Omental fat pad (tissue), 4 donors: ENCODE data around the gene GPR137B. TPM values are rescaled to one million over a fixed set of nuclear protein-coding genes. Genes with fewer than 3 reads are reported as not detected.

Source experiments
- ATAC-seq: fragments of 150-250 bp; one replicate; pipeline ENCODE4 v1.9.1; 2016; ENCODE audit warnings: mild to moderate bottlenecking, moderate library complexity; ENCODE audit not compliant: low FRiP score
- DNase-seq: peaks from one replicate; pipeline ENCODE4 v3.0.0-alpha.2; 2019; ENCODE audit warnings: low spot score
- CTCF ChIP-seq, 3 donors: fragments of 450-650 bp; IDR thresholded peaks; one replicate each; pipeline ENCODE4 v1.5.1; 2016 to 2017; ENCODE audit warnings: antibody characterized with exemption in 3 of 3, mild to moderate bottlenecking in 3 of 3, moderate library complexity in 2 of 3
- total RNA-seq, 4 donors: library from RNA; depleted of rRNA; stranded (reverse); fragments of >200 nt; gene quantifications; one replicate each; pipeline ENCODE4 v1.1.0, GENCODE V29; 2016

Gene GPR137B
- total RNA-seq, 4 donors from 2014 or later = 13.7 to 37.7 (median 26.0) TPM

GRCh38 chr1:236144446-236145150 lies 2.3 kb downstream of the GPR137B start:
- ATAC-seq (no peak), DNase-seq (no peak)
- TF ChIP-seq CTCF (IDR thresholded peaks at IDR 0.05) = no peak

GRCh38 chr1:236147068-236147467 lies 4.7 kb downstream of the GPR137B start:
- ATAC-seq (no peak), DNase-seq (no peak)
- TF ChIP-seq CTCF (IDR thresholded peaks at IDR 0.05) = no peak

- DNase-seq = no peak
- ATAC-seq = no peak
- TF ChIP-seq CTCF (IDR thresholded peaks at IDR 0.05) = no peak
Observed at GRCh38 chr1:236147521-236148469, 5.5 kb downstream of the GPR137B start.

- ATAC-seq (no peak), DNase-seq (no peak)
- no peak for TF ChIP-seq CTCF (IDR thresholded peaks at IDR 0.05)
Observed at GRCh38 chr1:236148470-236148845, 6.1 kb downstream of the GPR137B start.

GRCh38 chr1:236149003-236149595 lies 6.8 kb downstream of the GPR137B start:
- TF ChIP-seq CTCF (IDR thresholded peaks at IDR 0.05) = no peak
- ATAC-seq (no peak), DNase-seq (no peak)

- no peak for DNase-seq
- no peak for ATAC-seq
Observed at GRCh38 chr1:236149696-236150228, 7.4 kb downstream of the GPR137B start.

More at GRCh38 chr1:236149696-236150228, 7.4 kb downstream of the GPR137B start:
- no peak for TF ChIP-seq CTCF (IDR thresholded peaks at IDR 0.05)
